GM18526 (cell line): ENCODE measurements around the gene MVB12B.

Experiments used
- POLR2A ChIP-seq: IDR thresholded peaks from 3 replicates; pipeline ENCODE4 v1.6.1; 2011; ENCODE audit not compliant: insufficient read length; ENCODE audit errors: extremely low read depth

The MVB12B gene

DNA sequence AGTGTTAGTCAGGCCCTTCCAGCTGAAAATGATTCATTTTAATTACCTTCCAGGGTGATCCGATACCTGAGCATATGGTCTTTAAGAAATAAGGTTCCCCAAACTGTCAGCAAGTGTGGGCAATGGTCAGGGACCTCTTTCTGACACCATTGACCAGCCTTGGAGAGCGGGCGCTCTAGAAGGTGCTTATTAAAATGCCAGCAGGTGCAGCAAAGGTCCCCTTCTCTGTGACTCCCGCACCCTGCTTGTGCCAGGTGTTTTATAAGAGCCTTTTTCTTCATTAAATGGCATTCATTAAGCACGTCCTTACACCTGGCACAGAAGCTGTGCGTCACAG is 85.3 kb downstream of the MVB12B start:
- TF ChIP-seq POLR2A = no peak

DNA sequence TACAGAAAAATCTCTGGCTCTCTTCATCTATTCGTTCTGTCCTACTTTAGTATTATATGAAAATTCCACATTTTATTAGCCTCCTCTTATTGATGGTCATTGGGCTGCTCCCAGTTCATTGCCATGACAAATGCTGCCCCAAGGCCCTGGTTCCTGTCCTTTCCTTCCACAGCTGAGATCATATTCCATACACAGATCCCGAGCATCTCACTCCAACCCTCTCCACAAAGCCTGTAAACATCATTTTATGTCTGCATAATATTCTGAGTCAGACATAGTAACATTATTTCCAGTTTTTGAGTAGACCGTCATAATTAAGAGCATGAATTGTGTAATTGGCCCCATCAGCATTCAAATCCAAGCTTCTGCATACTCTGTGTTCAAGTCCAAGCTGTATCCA is 86.3 kb downstream of the MVB12B start:
- TF ChIP-seq POLR2A = no peak

DNA sequence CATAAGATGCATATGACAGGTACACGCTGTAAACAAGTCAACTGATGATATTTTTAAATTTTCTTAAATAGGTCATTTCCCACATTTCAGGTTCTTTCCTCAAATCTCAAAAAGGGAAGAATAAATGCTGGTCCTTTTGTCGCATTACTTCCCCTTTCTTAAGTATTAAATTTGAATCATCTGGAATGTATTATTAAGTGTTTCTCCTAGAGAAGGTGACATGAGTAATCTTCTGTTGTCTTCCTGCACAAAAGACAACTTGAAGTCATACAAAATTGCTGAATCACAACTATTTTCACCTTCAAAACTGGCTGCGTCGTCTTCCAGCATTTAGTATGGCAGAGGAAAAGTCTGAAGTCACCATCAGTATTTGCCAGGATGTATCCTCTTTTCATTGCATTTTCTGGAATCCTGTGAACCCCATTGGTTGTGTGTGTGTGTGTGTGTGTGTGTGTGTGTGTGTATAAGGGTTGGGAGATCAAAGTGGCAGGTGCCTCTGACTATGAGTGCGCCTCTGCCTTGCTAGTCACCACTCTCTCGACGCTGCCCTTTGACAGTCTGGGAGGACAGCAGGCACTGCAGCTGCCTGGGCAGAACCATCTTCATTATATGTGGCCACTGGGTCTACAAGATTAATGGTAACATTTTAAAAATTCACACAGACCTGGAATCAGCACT is 86.9 kb downstream of the MVB12B start:
- no peak for TF ChIP-seq POLR2A

DNA sequence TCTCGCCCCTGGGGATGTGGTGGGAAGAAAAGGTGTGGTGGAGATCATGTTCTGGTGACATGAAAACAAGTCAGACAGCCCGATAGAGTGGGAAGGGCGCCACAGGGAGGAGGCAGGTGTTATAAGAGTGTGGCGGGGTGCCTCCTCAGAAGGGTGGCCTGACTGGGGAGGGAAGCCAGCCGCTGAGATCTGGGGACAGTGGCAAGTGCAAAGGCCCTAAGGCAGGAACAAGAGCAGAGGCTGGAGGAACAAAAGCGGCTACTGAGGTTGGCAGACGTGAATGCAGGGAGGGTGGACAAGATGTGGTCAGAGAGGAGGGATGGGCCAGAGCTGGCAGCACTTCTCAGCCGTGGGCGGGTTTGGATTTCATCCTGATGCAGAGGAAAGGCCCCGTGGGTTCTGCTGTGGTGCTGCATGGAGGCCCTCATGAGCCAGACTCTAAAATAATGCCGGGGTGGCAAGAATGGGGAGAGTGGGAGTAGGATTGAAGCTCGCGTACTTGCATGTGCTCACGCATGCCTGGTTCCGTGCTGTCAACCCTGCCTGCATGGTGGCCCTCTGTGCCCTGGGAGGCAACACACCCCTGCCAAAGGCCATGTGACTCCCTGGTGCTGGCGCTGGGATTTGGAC is 89.2 kb downstream of the MVB12B start:
- no peak for TF ChIP-seq POLR2A

DNA sequence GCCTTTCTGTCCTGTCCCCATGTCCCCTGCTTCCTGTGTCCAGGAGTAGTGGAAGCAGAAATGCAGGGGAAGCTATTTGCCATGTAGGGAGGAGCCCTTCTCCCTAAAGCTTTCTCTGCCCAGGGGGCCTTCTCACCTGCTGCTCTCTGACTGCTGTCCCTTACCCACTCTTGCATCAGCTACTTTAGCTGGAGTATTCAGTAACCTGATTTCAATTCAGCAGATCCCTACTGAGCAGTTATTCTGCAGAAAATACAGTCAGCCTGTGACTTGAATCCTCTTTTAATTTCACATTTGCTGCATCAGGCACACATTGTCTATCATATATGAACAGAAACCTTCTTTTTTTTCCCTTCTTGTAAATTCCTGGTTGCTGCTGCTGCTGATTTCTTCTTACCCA is 90.4 kb downstream of the MVB12B start:
- TF ChIP-seq POLR2A = no peak

DNA sequence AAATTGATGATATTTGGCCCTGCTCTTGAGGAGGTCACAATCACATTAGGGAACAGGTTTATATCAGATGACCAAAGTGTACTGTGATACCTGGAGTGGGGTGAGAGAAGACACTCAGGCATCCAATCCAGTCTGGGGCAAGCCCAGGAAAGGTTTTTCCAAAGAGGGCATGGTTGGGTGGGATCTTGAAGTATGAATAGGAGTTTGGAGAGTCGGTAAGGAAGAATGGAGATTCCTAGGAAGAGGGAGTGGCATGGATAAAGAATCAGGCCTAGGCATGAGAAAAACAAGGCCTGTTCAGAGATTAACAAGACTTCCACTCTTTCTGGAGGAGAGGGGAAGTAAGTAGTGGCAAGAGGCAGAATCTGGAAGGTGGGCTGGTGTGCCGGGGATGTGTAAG is 91.1 kb downstream of the MVB12B start:
- TF ChIP-seq POLR2A = no peak

DNA sequence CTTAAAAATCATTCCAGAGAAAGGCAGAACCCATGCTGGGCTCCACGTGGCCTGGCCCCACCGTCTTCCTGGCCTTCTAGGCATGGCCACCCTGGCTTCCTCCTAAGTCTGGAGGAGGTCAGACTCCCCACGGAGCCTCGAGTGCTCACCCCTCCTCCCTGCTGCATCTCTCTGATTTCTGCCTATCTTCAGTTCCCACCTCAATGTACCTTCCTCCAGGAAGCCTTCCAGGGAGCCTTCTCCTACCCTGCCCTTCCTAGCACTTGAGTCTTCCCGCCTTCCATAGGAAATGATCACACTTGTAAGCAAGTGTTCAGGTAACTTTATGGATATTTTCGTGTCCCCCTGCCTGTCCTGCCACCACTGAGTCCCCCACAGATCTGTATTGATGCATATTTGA is 92.0 kb downstream of the MVB12B start:
- no peak for TF ChIP-seq POLR2A

DNA sequence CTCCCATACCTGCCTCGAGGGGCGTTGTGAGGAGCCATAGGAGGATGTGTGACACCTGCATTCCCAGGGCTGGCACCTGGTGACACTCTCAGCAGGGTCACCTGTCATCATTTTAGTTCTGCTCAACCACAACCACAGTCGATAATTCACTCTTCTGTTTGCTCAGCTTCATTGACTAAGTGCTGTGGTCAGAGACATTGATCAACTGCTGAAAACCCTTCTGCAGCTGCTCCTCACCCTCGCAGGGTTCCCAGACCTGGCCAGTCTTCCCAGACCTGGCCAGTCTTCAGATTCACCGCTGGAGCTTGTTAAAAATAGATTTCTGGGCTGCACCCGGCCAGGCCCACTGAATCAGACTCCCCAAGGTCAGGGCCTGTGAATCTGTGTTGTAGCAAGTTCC is 92.8 kb downstream of the MVB12B start:
- TF ChIP-seq POLR2A = no peak

DNA sequence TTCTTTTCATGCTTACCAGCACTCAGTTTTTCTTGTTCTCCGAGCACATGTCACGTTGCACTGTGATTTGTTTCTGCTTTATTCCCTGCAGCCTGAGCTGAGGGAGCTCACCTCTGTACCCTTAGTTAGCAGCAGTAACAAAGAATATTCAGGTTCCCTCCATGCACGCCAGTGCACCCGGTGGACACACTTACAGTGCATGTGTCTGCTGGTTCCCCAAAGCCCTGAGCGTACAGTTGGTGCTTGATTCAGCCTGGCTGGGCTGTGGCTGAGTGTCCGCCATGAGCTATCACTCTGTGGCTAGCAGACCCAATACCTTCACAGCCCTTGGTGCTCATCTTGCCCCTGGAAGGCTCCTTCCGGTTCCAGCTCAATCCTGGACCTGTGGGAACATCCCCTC is 93.5 kb downstream of the MVB12B start:
- no peak for TF ChIP-seq POLR2A

DNA sequence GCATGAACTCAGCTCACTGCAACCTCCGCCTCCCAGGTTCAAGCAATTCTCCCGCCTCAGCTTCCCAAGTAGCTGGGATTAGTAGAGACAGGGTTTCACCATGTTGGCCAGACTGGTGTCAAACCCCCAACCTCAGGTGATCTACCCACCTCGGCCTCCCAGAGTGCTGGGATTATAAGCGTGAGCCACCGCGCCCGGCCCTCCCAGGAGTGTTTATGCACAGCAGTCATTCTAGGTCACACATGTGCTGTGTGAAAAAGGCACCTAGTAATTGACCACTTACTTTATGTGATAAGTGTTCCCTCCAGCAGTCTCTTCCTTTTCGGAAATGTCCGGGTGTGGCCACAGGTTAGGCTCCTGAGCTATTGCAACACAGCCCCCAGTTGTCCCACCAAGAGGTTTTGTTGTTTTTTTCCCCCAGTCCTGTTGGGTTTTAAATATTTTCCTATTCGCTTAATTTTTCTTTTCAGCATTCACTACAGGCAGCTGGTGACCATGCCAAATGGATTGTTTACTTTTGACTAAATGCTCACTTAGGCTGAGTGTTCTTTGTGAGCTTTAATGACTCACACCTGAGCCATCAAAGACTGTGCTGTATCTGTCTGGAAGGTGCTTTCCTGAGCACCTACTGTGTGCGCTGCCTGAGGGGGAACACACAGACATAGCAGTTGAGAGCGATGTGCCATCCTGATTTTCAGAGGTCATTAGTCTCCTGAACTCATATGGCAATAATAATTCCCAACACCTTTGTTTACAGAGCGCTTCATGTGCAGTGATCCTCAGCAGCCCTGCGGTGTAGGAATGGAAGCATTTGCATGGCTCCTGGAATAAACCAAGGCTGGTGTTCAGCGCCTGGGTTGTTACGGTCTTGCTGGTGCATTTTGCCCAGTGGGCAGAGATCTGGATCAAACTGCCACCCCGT is 94.3 kb downstream of the MVB12B start:
- no peak for TF ChIP-seq POLR2A

DNA sequence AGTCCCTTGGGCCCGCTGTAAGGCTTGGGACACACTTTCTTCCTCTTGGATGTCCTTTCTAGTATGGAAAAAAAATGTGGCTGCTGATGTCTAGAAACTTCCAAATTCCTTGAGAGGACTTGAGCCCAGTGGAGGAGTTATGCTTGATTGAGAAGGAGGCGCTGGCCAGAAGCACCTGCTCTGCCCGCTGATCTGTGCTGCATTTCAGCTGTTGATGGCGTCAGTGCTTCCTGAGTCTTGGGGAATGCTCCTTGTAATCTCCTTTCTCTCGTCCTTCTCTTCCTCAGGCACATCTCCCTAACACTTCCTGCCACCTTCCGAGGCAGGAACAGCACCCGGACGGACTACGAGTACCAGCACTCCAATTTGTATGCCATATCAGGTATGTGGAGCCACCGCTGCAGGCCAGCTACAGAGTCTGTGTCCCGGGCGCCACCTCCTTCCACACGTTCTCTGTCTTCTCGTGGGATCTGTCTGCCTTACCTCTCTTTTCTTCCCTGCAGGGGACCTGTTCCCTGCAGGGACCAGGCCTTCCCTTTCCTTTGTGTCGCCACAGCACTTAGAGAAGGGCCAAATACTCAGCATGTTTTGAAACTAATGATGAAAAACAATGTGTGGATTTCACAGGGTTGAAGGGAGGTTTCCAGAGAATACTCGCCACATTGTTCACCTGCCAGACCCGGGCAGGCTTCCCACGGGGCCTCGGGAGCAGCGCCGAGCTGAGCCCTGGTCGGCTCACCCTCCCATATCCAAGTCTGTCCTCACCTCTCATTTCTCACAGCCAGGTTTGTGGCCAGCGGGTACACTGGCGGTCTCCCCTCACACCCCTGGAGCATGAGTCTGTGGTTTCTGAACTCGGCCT is 95.2 kb downstream of the MVB12B start:
- TF ChIP-seq POLR2A = no peak

DNA sequence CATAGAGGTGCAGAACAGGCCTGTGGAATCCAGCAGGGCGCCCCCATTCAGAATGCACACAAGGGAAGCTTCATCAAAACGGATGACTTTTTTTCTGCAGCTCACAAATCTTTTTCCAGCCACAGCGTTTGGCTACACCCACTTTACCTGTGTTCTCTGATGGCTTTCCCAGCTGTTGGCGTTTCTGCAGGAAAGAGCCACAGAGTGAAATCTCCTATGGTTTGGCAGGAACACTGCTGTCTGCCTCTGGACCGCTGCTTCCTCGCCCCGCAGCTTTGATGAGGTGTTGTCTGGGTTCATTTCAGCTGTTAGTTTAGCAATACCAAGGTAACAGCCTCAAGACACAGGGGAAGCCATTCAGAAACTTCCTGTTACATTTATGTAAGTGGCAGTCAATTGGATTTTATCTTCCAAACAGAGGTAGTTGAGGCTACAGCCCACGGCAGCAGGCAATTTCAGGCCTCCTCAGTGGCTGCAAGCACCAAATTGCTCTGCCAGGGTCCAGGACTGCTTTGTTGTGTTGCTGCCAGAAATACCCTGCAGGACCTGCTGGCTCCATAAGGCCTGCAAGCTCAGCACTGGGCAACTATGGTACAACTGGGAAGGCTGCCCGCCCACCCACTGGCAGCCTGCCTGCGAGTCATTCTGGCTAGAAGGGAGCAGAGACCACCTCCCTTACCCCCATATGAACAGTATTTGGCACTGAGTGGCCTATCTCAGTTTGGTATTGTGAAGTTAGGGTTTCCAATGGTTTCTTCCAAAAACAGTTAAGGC is 96.7 kb downstream of the MVB12B start:
- TF ChIP-seq POLR2A = no peak

DNA sequence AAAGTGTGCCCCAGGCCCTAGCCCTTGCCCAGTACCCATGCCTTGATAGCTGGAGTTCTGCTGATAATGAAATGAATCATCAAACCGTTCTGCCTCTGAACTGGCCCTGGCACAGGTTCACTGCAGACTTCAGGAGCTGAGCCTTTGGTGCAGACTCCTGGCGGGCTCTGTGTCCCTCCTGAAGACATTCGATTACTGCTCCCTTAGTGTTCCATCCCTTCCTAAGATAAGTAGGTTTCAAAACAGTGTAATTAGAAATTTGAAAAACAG is 97.2 kb downstream of the MVB12B start:
- TF ChIP-seq POLR2A = no peak

DNA sequence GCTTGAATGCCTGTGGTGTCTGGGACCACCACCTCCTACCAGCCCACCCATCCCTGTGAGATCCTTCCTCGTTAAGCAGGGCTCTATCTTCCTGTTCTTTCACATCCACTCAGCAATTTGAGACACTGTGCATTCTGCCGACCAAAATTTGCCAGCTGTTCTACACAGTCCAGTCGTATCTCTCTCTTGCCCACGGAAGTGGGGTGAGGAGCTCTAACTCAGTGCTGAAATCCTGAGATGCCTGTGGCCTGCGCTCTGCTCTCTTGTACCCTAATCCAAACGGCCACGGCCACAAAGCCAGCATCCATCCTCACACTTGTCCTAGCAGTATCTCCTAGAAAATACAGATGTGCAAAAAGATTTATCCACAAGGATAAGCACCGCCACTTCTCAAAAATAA is 97.9 kb downstream of the MVB12B start:
- no peak for TF ChIP-seq POLR2A
